ENCODE measurements around the gene STMN1.
"Not testable (repeated sequence)": the region's sequence is repeated elsewhere in the genome, so short reads cannot be mapped to it uniquely, and the experiment has no call there.

The STMN1 gene

DNA sequence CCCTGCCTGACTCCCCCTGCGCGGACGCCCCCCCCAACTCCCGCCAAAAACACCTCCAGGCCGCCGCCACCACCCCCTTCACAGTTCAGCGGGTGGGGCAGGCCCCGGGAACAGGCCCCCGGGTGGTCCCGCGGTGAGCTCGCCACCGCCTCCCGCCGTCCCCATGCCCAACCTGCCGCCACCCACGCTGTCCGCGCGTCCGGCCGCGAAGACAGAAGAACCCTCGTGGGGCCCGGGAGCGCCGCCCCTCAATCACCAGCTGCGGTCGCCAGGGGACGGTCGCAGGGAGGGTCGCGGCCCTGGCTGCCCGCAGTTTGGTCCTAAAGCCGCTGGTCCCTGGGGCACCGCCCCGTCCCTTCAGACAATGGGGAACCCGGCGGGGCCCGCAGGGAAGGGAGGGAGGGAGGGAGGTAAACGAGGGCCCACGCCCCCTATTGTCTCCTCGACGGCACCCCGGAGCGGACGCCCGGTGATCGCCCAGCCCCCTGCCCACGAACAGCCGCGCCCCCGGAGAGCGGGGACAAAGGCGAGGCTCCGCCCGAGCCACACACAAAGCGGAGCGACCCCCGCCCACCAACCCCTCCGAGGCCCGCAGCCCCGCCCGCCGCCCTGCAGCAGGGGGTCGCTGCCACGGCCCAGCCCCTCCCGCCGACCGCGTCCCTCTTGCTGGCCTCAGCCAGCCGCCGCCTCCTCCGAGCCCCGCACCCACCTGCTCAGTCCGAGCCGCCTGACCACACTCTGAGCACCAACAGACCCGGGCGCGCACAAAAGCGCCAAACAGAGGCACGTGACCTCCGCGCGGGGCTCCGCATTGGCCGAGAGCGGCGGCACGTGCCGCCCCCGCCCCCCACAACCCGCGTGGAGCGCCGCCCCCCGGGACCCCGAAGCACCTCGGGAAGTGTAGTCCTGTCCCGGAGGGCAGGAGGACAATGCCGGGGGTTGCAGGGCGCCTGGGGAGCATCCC is at the start of gene STMN1:
TSS of gene STMN1 (minus strand) at position 740 of the 964 bp plus-strand sequence. CDS start 1,743 bp downstream, outside the sequence.
- peak; percentile 97 for DNase-seq

GRCh38 chr1:25955553-25955952 is 49.3 kb upstream of the STMN1 start:
- no peak for DNase-seq

DNA sequence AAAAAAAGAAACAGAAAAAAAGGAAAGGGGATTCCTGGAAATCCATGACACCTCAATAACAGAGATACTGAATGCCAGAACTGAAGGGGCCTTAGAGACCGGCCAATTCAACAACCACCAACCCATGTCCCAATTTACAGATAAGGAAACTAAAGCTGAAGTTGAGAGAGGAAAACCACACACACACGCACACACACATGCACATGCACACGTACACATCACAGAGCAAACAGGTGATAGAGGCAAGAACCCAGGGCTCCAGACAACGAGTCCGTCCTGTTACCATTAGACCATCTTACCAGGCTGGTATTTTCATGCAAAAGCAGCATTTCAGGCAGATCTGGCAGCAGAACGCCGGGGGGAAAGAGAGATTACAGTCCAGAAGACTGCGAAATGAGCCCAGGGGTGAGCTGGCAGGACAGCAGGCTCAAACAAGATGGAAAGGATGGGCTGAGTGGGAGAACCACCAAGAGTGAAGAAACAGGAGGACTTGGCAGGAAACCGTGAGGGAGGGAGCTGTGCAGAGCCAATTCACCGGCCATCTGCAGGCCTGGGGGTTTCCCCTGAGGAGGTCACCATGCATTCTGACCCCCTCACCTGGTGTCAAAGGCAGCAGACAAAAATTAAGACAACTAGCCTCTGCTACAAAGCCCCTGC is 48.2 kb upstream of the STMN1 start:
- DNase-seq = no peak

DNA sequence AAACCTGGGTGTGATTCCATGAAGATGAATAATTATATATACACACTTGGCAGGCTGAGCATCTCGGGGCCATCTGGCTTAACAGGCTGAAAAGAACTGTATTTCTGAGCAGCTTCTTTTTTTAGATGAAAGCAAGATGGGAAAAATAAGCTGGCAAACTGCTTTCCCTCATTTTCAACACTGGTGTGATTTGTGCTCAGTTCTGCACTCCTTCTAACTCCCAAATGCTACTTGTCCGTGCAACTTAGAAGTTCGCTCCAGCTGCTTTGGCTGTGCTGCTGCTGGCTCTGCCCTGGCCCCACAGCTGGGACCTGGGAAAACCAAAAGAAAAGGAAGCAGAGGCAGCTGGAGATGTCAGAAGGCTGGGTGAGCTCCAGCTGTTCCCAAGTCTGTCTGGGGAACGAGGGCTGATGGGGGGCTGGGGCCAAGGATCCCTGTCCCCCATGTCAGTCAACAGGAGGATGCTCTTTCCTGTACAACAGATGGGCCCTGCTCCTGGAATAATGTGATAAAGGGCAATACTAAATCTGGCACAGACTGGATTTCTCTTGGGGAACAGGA is 46.7 kb upstream of the STMN1 start:
- DNase-seq = peak; percentile 95

GRCh38 chr1:25948641-25949040 is 42.4 kb upstream of the STMN1 start:
- no peak for DNase-seq

DNA sequence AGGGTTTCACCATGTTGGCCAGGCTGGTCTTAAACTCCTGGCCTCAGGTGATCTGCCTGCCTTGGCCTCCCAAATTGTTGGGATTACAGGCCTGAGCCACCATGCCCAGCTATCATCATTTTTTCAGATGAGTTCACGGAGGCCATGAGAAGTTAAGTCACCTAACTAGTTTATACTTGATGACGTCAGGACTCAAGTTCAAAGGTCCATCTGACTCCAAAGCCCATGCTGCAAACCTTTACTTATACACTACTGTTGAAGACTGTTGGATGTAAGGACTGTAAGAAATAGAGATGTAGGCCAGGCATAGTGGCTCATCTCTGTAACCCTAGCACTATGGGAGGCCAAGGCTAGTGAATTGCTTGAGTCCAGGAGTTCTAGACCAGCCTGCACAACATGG is 40.8 kb upstream of the STMN1 start:
- no peak for DNase-seq

DNA sequence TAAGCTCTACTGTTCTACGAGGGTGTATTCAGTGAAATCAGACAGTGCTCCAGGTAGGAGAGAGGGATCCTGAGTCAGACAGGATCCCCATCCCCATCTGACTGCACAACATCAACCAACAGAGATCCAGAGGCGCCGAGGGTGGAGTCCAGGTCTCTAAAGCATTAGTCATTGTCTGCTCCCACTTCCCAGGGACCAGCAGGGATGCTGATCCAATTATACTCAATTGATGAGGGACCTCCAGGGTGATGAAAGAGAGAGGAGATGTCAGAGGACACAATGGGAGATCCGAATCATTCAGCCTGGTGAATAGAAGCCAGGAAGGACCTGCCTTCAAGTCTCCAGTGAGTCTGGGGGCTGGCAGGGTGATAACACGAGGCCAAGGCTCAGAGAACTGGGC is 39.5 kb upstream of the STMN1 start:
- no peak for DNase-seq

- no peak for DNase-seq
Measured at GRCh38 chr1:25944986-25945385, 38.8 kb upstream of the STMN1 start.

DNA sequence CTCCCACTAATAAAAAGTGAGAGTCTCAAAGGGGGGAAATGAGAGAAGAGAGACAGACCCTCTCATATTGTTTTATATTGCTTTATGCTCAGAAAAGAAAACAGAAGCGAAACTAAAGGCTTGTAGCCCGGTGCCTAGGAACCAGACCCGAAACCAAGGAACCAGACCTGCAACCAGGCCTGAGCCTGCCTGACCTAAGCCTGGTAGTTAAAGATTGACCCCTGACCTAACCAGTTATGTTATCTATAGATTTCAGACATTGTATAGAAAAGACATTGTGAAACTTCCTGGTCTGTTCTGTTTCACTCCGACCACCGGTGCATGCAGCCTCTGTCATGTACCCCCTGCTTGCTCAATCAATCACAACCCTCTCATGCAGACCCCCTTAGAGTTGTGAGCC is 37.3 kb upstream of the STMN1 start:
- DNase-seq = not testable (repeated sequence)

GRCh38 chr1:25936947-25937346 is 30.7 kb upstream of the STMN1 start:
- DNase-seq = no peak

- no peak for DNase-seq
Measured at GRCh38 chr1:25933479-25934365, 27.5 kb upstream of the STMN1 start.

- not testable (repeated sequence) for DNase-seq
Measured at GRCh38 chr1:25932811-25933400, 26.7 kb upstream of the STMN1 start.

GRCh38 chr1:25932321-25932720 is 26.1 kb upstream of the STMN1 start:
- DNase-seq = no peak

- no peak for DNase-seq
Measured at GRCh38 chr1:25929016-25929415, 22.8 kb upstream of the STMN1 start.

DNA sequence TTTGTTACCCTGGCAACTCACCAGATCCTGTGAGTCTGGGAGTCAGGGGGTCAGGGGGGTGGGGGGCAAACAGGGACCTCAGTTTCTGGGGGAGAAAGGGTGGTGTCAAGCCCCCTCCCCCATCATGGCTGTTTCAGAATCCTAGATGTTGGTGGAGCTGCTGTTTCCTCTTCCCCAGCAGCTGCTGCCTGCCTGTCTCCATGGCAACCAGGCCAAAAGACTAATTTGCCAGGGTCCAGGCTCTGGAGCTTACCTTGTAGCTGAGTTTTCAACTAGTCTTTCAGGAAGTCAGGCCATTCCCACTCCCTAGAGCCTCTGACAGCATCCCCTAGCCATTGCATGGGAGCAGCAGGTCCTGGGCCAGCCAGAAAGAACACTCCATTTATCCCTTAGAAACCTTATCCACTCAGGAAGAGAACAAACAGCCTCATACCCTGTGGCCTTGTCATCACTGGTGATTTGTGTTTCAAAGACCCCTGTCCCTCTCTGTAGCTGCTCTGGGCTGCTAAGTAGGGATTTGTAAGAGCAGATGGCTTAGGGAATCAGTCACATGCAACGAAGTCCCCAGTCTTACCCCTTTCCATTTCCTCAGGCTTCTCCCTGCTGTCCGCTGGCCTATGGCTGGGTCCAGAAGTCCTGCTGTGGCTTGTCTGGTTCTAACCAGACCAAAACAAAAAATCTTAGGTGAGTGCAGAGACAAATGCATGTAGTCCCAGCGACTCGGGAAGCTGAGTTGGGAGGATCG is 21.5 kb upstream of the STMN1 start:
- DNase-seq = peak; percentile 60

DNA sequence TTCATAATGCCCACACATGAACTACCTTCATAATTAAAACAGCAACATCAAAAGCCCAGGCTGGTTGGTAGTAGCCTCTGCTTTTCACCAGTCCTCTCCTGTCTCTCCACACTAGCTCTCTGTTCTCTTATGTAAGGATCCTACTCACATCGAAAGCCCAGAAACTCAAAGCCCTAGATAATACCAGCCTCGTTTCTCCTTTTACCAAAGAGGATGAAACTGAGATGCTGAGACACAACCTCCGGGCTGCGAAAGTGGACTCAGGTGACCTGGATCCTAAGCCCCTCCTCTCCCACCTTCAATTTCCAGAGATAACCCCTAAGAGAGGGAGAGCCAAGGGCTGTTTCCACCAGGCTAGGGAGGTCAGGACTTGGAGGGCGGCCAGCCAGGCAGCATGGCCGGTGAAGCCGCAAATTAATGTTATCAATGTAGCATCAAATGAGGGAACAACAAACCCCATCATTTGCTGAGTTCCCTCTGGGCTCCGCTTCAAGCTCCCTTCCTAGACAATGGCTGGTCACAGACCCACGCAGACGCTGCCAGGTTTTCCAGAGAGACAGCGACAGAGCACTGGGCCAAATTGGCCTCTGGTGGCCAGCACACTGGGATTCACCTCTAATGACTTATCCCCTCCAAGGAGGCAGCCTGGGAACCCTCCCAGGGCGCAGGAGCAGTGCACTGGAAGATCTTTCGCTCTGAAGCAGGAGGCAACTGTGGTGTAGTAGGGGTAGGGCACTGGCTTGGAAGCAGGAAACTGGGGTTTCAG is 20.7 kb upstream of the STMN1 start:
- DNase-seq = peak; percentile 37

GRCh38 chr1:25924454-25924853 is 18.2 kb upstream of the STMN1 start:
- no peak for DNase-seq

GRCh38 chr1:25922971-25923552 is 16.8 kb upstream of the STMN1 start:
- DNase-seq = peak; percentile 60

DNA sequence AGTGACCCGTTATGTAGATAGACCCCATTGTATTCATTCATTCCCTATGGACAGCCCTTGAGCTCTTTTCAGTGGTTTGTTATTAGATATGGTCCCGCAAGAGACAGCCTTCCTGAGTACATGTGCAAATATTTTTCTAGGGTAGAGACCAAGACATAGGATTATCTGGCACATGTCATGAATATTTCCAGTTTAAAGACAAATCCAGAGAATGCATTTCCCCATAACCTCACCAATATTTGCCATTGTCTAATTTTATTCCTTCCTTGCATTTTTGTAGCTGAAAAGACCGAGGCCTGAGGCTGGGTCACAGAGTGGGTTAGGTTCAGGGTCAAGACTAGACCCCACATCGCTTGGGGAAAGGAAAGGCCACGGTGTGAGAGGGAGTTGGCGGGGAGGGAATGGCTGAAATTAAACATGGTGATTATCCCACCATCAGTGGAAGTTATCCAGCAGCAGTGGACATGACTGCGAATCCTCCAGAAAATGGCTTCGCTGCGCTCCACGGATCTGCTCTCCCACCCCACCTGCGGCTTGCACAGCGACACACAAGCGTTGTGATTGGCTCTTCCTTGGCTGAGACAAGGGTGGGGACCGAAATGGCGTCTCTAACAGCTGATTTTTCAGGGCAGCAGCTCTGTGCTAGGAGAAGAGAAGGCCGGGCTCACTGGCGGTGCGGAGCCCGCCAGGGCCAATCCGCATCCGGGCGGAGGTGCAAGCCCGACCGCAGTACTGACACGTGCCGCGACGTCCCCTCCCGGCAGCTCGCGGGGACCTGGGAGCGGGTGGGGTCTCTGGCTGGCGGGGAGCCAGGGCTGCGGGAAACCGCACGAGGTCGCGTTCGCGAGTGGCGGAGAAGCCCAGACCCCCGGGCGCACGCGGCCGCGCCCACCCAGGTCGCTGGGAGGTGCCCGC is 16.1 kb upstream of the STMN1 start:
- peak; percentile 70 for DNase-seq
